WTC11 (cell line): ENCODE measurements around the gene CDH12. TPM values are rescaled to one million over a fixed set of nuclear protein-coding genes. Genes with fewer than 3 reads are reported as not detected.

Experiments used
- ATAC-seq: fragments of 200-7000 bp; cut with Tn5 transposase; 2 replicates; pipeline ENCODE4 v1.10.0; 2021; ENCODE audit warnings: mild to moderate bottlenecking, moderate library complexity
- CTCF ChIA-PET: fragments of 300-600 bp; sonication (Branson Sonifier 250); formaldehyde crosslinking; loops from one replicate; lab custom pipeline; 2021; ENCODE audit warnings: antibody characterized with exemption; lab: Charles Lee
- POLR2A ChIA-PET: fragments of 350-600 bp; sonication (Branson Sonifier 250); formaldehyde crosslinking; loops from one replicate; lab custom pipeline; 2021; ENCODE audit warnings: antibody characterized with exemption; lab: Charles Lee
- DNase-seq: peaks from one replicate; pipeline ENCODE4 v3.0.0; 2021; ENCODE audit warnings: low spot score
- H3K27ac Mint-ChIP-seq: 2 replicates; pipeline ENCODE4 v1.8.0; 2021; ENCODE audit warnings: mixed read lengths
- H3K27me3 Mint-ChIP-seq: 2 replicates; pipeline ENCODE4 v1.8.0; 2021; ENCODE audit warnings: low read depth, mild to moderate bottlenecking, moderate library complexity, mixed read lengths
- H3K36me3 Mint-ChIP-seq: 2 replicates; pipeline ENCODE4 v1.8.0; 2021; ENCODE audit warnings: mixed read lengths
- H3K4me1 Mint-ChIP-seq: 2 replicates; pipeline ENCODE4 v1.8.0; 2022; ENCODE audit warnings: mixed read lengths
- H3K4me3 Mint-ChIP-seq: 2 replicates; pipeline ENCODE4 v1.8.0; 2021; ENCODE audit warnings: mild to moderate bottlenecking, moderate library complexity, mixed read lengths
- H3K9me3 Mint-ChIP-seq: 2 replicates; pipeline ENCODE4 v1.8.0; 2021; ENCODE audit warnings: mixed read lengths
- CREM ChIP-seq: sonication (generic); formaldehyde crosslinking; IDR thresholded peaks from 2 replicates; pipeline ENCODE4 v1.8.1; 2022; ENCODE audit warnings: mild to moderate bottlenecking, missing genetic modification reagents, moderate library complexity
- FOXK1 ChIP-seq: sonication (generic); formaldehyde crosslinking; IDR thresholded peaks from 2 replicates; pipeline ENCODE4 v1.8.0; 2022; ENCODE audit warnings: mild to moderate bottlenecking, moderate library complexity, missing genetic modification reagents
- GRHL2 ChIP-seq: fragments of 250-450 bp; sonication (Bioruptor Pico); IDR thresholded peaks from 2 replicates; pipeline ENCODE4 v1.8.0; 2022; ENCODE audit warnings: mild to moderate bottlenecking, moderate library complexity; ENCODE audit not compliant: insufficient replicate concordance, severe bottlenecking
- GTF2I ChIP-seq: fragments of 250-450 bp; sonication (Bioruptor Pico); conservative IDR thresholded peaks from 2 replicates; pipeline ENCODE4 v1.4.0; 2021; ENCODE audit warnings: mild to moderate bottlenecking
- JAZF1 ChIP-seq: fragments of 250-450 bp; sonication (Bioruptor Pico); IDR thresholded peaks from 2 replicates; pipeline ENCODE4 v1.9.0; 2021; ENCODE audit warnings: moderate library complexity, mild to moderate bottlenecking, inconsistent platforms
- NR1H2 ChIP-seq: sonication (generic); formaldehyde crosslinking; IDR thresholded peaks from 2 replicates; pipeline ENCODE4 v1.9.0; 2021; ENCODE audit warnings: mild to moderate bottlenecking, moderate library complexity, missing genetic modification reagents
- NR2C2 ChIP-seq: sonication (generic); formaldehyde crosslinking; IDR thresholded peaks from 2 replicates; pipeline ENCODE4 v1.8.0; 2022; ENCODE audit warnings: mild to moderate bottlenecking, missing genetic modification reagents
- PRRX2 ChIP-seq: fragments of 250-450 bp; sonication (Bioruptor Pico); IDR thresholded peaks from 2 replicates; pipeline ENCODE4 v1.8.0; 2021; ENCODE audit warnings: mild to moderate bottlenecking
- ZNF416 ChIP-seq: fragments of 250-450 bp; sonication (Bioruptor Pico); IDR thresholded peaks from 2 replicates; pipeline ENCODE4 v1.9.0; 2021; ENCODE audit warnings: mild to moderate bottlenecking, inconsistent platforms
- total RNA-seq: library from RNA; stranded (reverse); gene quantifications from 3 replicates; pipeline ENCODE4 v1.2.3, GENCODE V29; 2021
- TF ChIP-seq, protein P1 (sequence below): sonication (generic); formaldehyde crosslinking; IDR thresholded peaks from 2 replicates; pipeline ENCODE4 v1.8.1; 2022; ENCODE audit warnings: mild to moderate bottlenecking, missing genetic modification reagents, moderate library complexity, borderline replicate concordance
- TF ChIP-seq, protein P2 (sequence below): fragments of 250-450 bp; sonication (Bioruptor Pico); IDR thresholded peaks from 2 replicates; pipeline ENCODE4 v1.9.0; 2021; ENCODE audit warnings: mild to moderate bottlenecking
- TF ChIP-seq, protein P3 (sequence below): sonication (generic); formaldehyde crosslinking; conservative IDR thresholded peaks from 2 replicates; pipeline ENCODE4 v1.8.1; 2022; ENCODE audit warnings: mild to moderate bottlenecking, missing genetic modification reagents
- TF ChIP-seq, protein P4 (sequence below): sonication (generic); formaldehyde crosslinking; IDR thresholded peaks from 2 replicates; pipeline ENCODE4 v1.8.1; 2023; ENCODE audit warnings: mild to moderate bottlenecking, moderate library complexity, missing genetic modification reagents
- TF ChIP-seq, protein P5 (sequence below): fragments of 250-450 bp; sonication (Bioruptor Pico); IDR thresholded peaks from 2 replicates; pipeline ENCODE4 v1.8.0; 2021; ENCODE audit warnings: mild to moderate bottlenecking

Gene CDH12
- total RNA-seq, 1 experiment from 2014 or later: not detected

DNA sequence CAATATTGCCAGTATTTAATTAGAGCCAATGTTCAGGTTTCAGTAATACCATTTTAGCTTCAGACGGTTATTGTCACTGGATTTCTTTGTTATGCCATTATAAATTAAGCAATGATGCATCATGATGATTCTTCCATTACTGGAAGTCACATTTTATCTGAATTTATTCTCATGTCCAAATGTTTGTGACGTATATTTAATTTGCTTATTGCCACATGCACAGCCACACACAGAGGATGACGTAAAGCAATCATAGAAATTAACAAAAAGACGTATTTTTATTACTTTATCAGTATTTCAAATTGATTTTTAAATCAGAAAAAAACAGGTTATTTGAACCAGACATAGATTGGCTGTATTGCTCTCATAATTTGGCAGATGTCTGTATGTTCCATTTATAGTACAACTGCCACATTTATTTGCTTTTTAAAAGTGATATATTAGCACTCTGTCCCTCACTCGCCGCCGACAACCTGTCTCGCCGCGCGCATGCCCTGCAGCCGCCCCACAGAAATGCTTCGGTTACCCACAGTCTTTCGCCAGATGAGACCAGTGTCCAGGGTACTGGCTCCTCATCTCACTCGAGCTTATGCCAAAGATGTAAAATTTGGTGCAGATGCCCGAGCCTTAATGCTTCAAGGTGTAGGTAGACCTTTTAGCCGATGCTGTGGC, 970.9 kb downstream of the CDH12 start:
- no peaks in the 10 kb centered on the region for H3K27me3 Mint-ChIP-seq
- H3K4me3 Mint-ChIP-seq: no peak overlapping the region
- no peak overlapping the region for H3K27ac Mint-ChIP-seq
- POLR2A ChIA-PET: no interaction called here
- ATAC-seq (no peak), DNase-seq (no peak)
- peaks cover 6% of the 10 kb centered on the region for H3K9me3 Mint-ChIP-seq
- TF ChIP-seq, protein P1, sequence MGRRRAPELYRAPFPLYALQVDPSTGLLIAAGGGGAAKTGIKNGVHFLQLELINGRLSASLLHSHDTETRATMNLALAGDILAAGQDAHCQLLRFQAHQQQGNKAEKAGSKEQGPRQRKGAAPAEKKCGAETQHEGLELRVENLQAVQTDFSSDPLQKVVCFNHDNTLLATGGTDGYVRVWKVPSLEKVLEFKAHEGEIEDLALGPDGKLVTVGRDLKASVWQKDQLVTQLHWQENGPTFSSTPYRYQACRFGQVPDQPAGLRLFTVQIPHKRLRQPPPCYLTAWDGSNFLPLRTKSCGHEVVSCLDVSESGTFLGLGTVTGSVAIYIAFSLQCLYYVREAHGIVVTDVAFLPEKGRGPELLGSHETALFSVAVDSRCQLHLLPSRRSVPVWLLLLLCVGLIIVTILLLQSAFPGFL: no peak
- TF ChIP-seq ZNF416 (CRISPR knock-in tag) (no peak), GRHL2 (CRISPR knock-in tag) (no peak)
- TF ChIP-seq, protein P2, sequence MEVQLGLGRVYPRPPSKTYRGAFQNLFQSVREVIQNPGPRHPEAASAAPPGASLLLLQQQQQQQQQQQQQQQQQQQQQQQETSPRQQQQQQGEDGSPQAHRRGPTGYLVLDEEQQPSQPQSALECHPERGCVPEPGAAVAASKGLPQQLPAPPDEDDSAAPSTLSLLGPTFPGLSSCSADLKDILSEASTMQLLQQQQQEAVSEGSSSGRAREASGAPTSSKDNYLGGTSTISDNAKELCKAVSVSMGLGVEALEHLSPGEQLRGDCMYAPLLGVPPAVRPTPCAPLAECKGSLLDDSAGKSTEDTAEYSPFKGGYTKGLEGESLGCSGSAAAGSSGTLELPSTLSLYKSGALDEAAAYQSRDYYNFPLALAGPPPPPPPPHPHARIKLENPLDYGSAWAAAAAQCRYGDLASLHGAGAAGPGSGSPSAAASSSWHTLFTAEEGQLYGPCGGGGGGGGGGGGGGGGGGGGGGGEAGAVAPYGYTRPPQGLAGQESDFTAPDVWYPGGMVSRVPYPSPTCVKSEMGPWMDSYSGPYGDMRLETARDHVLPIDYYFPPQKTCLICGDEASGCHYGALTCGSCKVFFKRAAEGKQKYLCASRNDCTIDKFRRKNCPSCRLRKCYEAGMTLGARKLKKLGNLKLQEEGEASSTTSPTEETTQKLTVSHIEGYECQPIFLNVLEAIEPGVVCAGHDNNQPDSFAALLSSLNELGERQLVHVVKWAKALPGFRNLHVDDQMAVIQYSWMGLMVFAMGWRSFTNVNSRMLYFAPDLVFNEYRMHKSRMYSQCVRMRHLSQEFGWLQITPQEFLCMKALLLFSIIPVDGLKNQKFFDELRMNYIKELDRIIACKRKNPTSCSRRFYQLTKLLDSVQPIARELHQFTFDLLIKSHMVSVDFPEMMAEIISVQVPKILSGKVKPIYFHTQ: no peak
- H3K4me1 Mint-ChIP-seq: no peaks in the 10 kb centered on the region
- H3K36me3 Mint-ChIP-seq: no peaks in the 10 kb centered on the region
- CTCF ChIA-PET: no interaction called here

DNA sequence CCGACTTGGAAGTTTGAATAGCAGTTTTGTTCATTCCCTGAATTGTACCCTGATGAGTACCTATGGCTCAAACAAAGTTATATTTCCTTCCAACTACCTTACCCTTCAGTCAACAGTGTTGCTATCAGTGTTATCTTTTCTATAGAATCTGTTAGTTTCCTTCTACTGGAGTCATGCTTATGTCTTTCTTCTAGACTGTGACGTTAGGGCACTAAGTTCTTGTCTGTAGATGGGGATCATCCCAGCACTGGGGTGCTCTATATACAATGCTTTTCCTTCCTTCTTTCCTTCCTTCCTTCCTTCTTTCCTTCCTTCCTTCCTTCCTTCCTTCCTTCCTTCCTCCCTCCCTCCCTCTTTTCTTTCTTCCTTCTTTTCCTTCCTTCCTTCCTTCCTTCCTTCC, 973.0 kb downstream of the CDH12 start:
- H3K4me1 Mint-ChIP-seq: no peaks in the 10 kb centered on the region
- ChIA-PET POLR2A (no interaction called here), CTCF (no interaction called here)
- no peak for TF ChIP-seq NR1H2 (CRISPR knock-in tag)
- TF ChIP-seq, protein P1: no peak
- ATAC-seq (no peak), DNase-seq (no peak)
- no peaks in the 10 kb centered on the region for H3K27me3 Mint-ChIP-seq
- H3K9me3 Mint-ChIP-seq: peaks cover 10% of the 10 kb centered on the region
- H3K4me3 Mint-ChIP-seq: no peak overlapping the region
- no peaks in the 10 kb centered on the region for H3K36me3 Mint-ChIP-seq
- H3K27ac Mint-ChIP-seq: no peak overlapping the region

DNA sequence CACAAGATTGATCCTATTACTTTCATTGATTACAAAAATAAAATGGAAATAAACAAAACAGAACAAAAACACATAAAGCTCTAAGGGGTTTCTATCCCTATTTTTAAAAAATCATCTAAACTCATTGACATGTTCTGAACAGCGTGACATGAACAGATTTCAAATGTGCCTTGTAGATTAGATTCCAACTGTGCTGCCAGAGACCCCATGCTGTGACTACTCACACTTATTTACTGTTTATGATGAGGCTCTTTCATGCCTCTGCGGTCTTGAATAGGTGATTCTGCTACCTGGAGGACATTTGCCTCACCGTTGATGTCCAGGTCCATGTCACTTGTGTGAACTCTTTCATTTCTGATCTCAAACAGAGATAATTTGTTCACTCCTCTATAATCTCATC, 990.2 kb downstream of the CDH12 start:
- CTCF ChIA-PET: no interaction called here
- peaks cover 16% of the 10 kb centered on the region for H3K36me3 Mint-ChIP-seq
- POLR2A ChIA-PET: interaction anchor here (0.7 kb wide), 1 partner anchor 363 kb away, joined by 3 read pairs; no protein-coding TSS in a partner anchor
- ATAC-seq (no peak), DNase-seq (no peak)
- peaks cover 21% of the 10 kb centered on the region for H3K9me3 Mint-ChIP-seq
- no peaks in the 10 kb centered on the region; the same call in 1 of the 2 replicates for H3K27me3 Mint-ChIP-seq
- no peak overlapping the region for H3K27ac Mint-ChIP-seq
- peaks cover 10% of the 10 kb centered on the region for H3K4me1 Mint-ChIP-seq
- H3K4me3 Mint-ChIP-seq: no peak overlapping the region
- TF ChIP-seq FOXK1 (CRISPR knock-in tag) (no peak), GTF2I (CRISPR knock-in tag) (no peak), NR2C2 (no peak), JAZF1 (no peak), CREM (CRISPR knock-in tag) (no peak), PRRX2 (CRISPR knock-in tag) (no peak)
- TF ChIP-seq, protein P3, sequence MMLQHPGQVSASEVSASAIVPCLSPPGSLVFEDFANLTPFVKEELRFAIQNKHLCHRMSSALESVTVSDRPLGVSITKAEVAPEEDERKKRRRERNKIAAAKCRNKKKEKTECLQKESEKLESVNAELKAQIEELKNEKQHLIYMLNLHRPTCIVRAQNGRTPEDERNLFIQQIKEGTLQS (CRISPR knock-in tag): no peak
- TF ChIP-seq, protein P4, sequence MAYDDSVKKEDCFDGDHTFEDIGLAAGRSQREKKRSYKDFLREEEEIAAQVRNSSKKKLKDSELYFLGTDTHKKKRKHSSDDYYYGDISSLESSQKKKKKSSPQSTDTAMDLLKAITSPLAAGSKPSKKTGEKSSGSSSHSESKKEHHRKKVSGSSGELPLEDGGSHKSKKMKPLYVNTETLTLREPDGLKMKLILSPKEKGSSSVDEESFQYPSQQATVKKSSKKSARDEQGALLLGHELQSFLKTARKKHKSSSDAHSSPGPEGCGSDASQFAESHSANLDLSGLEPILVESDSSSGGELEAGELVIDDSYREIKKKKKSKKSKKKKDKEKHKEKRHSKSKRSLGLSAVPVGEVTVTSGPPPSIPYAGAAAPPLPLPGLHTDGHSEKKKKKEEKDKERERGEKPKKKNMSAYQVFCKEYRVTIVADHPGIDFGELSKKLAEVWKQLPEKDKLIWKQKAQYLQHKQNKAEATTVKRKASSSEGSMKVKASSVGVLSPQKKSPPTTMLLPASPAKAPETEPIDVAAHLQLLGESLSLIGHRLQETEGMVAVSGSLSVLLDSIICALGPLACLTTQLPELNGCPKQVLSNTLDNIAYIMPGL (CRISPR knock-in tag): no peak
- TF ChIP-seq, protein P5, sequence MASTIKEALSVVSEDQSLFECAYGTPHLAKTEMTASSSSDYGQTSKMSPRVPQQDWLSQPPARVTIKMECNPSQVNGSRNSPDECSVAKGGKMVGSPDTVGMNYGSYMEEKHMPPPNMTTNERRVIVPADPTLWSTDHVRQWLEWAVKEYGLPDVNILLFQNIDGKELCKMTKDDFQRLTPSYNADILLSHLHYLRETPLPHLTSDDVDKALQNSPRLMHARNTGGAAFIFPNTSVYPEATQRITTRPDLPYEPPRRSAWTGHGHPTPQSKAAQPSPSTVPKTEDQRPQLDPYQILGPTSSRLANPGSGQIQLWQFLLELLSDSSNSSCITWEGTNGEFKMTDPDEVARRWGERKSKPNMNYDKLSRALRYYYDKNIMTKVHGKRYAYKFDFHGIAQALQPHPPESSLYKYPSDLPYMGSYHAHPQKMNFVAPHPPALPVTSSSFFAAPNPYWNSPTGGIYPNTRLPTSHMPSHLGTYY (CRISPR knock-in tag): no peak
- TF ChIP-seq, all 79 proteins: peak for 0
